HEK293 (cell line): Measurements from ENCODE around the gene APBB2.

Source experiments
- CTCF ChIA-PET: fragments of 350-600 bp; formaldehyde crosslinking; extraction: SDS; loops from one replicate; lab custom pipeline; 2021; ENCODE audit warnings: antibody characterized with exemption; lab: Yijun Ruan, JAX
- POLR2A ChIA-PET: fragments of 300-600 bp; formaldehyde crosslinking; extraction: SDS; loops from one replicate; lab custom pipeline; 2020; ENCODE audit warnings: antibody characterized with exemption, inconsistent platforms; lab: Yijun Ruan, JAX
- H3K27ac ChIP-seq: fragments of 200-500 bp; sonication (Bioruptor generic); 2 replicates; pipeline ENCODE4 v1.5.1; 2014; ENCODE audit warnings: low read depth, low read length, control low read depth, inconsistent platforms; ENCODE audit errors: extremely low read depth
- H3K36me3 ChIP-seq, 2 experiments: fragments of 200-500 bp in 1 of 2; sonication (Bioruptor generic) in 1 of 2; 1 replicate in 1 of 2; 2 replicates in 1 of 2; pipeline ENCODE4 v1.5.1; 2014 to 2017; ENCODE audit warnings: inconsistent platforms in 2 of 2, low read length in 2 of 2; ENCODE audit not compliant: control insufficient read depth in 2 of 2, insufficient read depth in 1 of 2
- H3K4me1 ChIP-seq: fragments of 200-500 bp; sonication (Bioruptor generic); 2 replicates; pipeline ENCODE4 v1.5.1; 2014; ENCODE audit warnings: mild to moderate bottlenecking, low read length, inconsistent platforms; ENCODE audit not compliant: control insufficient read depth, insufficient read depth
- H3K4me3 ChIP-seq: 2 replicates; pipeline ENCODE4 v1.5.1; 2011; ENCODE audit warnings: low read depth, mild to moderate bottlenecking, control low read depth, low read length, moderate library complexity
- H3K9me3 ChIP-seq: fragments of 200-500 bp; sonication (Bioruptor generic); 2 replicates; pipeline ENCODE4 v1.5.1; 2014; ENCODE audit warnings: low read depth, low read length, inconsistent platforms; ENCODE audit not compliant: control insufficient read depth, insufficient read depth
- KLF10 ChIP-seq: fragments of 450-650 bp; IDR thresholded peaks from 2 replicates; pipeline ENCODE4 v1.5.1; 2018; ENCODE audit warnings: missing biosample characterization, mild to moderate bottlenecking, missing genetic modification characterization
- PBX3 ChIP-seq: sonication (generic); formaldehyde crosslinking; IDR thresholded peaks from 2 replicates; pipeline ENCODE4 v1.8.1; 2022; ENCODE audit warnings: mild to moderate bottlenecking, moderate library complexity, missing genetic modification reagents
- ZBTB17 ChIP-seq: fragments of 450-650 bp; formaldehyde crosslinking; IDR thresholded peaks from 2 replicates; pipeline ENCODE4 v1.5.1; 2016; ENCODE audit warnings: missing biosample characterization, missing genetic modification characterization
- ZNF10 ChIP-seq: fragments of 450-650 bp; formaldehyde crosslinking; IDR thresholded peaks from 2 replicates; pipeline ENCODE4 v1.5.1; 2017; ENCODE audit warnings: missing biosample characterization, missing genetic modification characterization
- ZNF157 ChIP-seq: fragments of 450-650 bp; formaldehyde crosslinking; IDR thresholded peaks from 2 replicates; pipeline ENCODE4 v1.5.1; 2016; ENCODE audit warnings: missing biosample characterization, missing genetic modification characterization
- ZNF174 ChIP-seq: fragments of 450-650 bp; formaldehyde crosslinking; IDR thresholded peaks from 2 replicates; pipeline ENCODE4 v1.5.0; 2017; ENCODE audit warnings: missing biosample characterization, mild to moderate bottlenecking, missing genetic modification characterization
- ZNF214 ChIP-seq: fragments of 450-650 bp; formaldehyde crosslinking; IDR thresholded peaks from 2 replicates; pipeline ENCODE4 v1.5.1; 2017; ENCODE audit warnings: missing biosample characterization, mild to moderate bottlenecking, missing genetic modification characterization, borderline replicate concordance
- ZNF274 ChIP-seq, 2 experiments: fragments of 200-500 bp in 1 of 2; fragments of 450-650 bp in 1 of 2; sonication (Bioruptor generic) in 1 of 2; formaldehyde crosslinking in 1 of 2; IDR thresholded peaks; 2 replicates each; pipeline versions ENCODE4 v1.5.1 to v1.6.1; 2014 to 2016; ENCODE audit warnings: borderline replicate concordance in 1 of 2, inconsistent platforms in 1 of 2, low read length in 1 of 2, missing biosample characterization in 1 of 2, missing genetic modification characterization in 1 of 2
- ZNF354C ChIP-seq: fragments of 450-650 bp; formaldehyde crosslinking; IDR thresholded peaks from 2 replicates; pipeline ENCODE4 v1.5.1; 2016; ENCODE audit warnings: missing biosample characterization, missing genetic modification characterization, low read depth, borderline replicate concordance
- ZNF501 ChIP-seq: fragments of 450-650 bp; formaldehyde crosslinking; IDR thresholded peaks from 2 replicates; pipeline ENCODE4 v1.5.1; 2016; ENCODE audit warnings: missing biosample characterization, missing genetic modification characterization
- ZNF521 ChIP-seq: fragments of 450-650 bp; formaldehyde crosslinking; IDR thresholded peaks from 2 replicates; pipeline ENCODE4 v1.5.1; 2017; ENCODE audit warnings: missing biosample characterization, mild to moderate bottlenecking, missing genetic modification characterization
- ZNF530 ChIP-seq: fragments of 450-650 bp; formaldehyde crosslinking; IDR thresholded peaks from 2 replicates; pipeline ENCODE4 v1.5.1; 2016; ENCODE audit warnings: low read depth, missing biosample characterization, missing genetic modification characterization
- ZNF548 ChIP-seq: fragments of 450-650 bp; formaldehyde crosslinking; IDR thresholded peaks from 2 replicates; pipeline ENCODE4 v1.5.1; 2016; ENCODE audit warnings: missing biosample characterization, missing genetic modification characterization
- ZNF677 ChIP-seq: fragments of 450-650 bp; IDR thresholded peaks from 2 replicates; pipeline ENCODE4 v1.5.0; 2018; ENCODE audit warnings: missing biosample characterization, mild to moderate bottlenecking, missing genetic modification characterization, moderate library complexity
- ZNF843 ChIP-seq: fragments of 450-650 bp; formaldehyde crosslinking; IDR thresholded peaks from 2 replicates; pipeline ENCODE4 v1.5.1; 2016; ENCODE audit warnings: missing biosample characterization, missing genetic modification characterization
- TF ChIP-seq, protein P1 (sequence below): fragments of 450-650 bp; formaldehyde crosslinking; IDR thresholded peaks from 2 replicates; pipeline ENCODE4 v1.5.1; 2016; ENCODE audit warnings: missing biosample characterization, missing genetic modification characterization
- TF ChIP-seq, protein P2 (sequence below): fragments of 450-650 bp; formaldehyde crosslinking; IDR thresholded peaks from 2 replicates; pipeline ENCODE4 v1.5.1; 2016; ENCODE audit warnings: missing biosample characterization, missing genetic modification characterization
- TF ChIP-seq, protein P3 (sequence below): fragments of 450-650 bp; formaldehyde crosslinking; IDR thresholded peaks from 2 replicates; pipeline ENCODE4 v1.5.1; 2017; ENCODE audit warnings: missing biosample characterization, missing genetic modification characterization

Gene APBB2

DNA sequence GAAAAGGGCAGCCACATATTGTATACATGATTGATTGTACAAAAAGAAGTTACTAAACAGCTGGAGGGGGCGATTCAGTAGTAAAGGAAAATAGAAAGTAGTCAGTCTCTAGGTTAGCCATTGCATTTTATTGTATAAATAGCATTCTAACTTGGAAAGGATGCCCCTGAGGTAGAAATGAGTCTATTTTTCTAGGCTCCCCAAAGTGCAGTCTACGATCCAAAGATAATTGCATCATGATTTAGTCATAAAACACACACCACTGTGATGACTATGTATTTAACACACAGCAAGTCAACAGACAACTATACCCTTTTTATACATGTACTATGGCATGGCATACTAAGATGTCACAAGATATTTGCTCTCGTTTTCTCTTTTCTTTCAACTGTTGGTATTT lies 204.9 kb downstream of the APBB2 start:
- CTCF ChIA-PET, result no interaction called here
- no peak overlapping the region for H3K27ac ChIP-seq
- no peaks in the 10 kb centered on the region for H3K36me3 ChIP-seq
- POLR2A ChIA-PET, result no interaction called here
- TF ChIP-seq ZNF174 (tag by site-specific recombination), result no peak
- TF ChIP-seq ZNF677 (tag by site-specific recombination), result no peak
- TF ChIP-seq ZNF548 (tag by site-specific recombination), result no peak
- no peak for TF ChIP-seq ZNF501 (tag by site-specific recombination)
- no peak for TF ChIP-seq KLF10 (tag by site-specific recombination)
- no peak for TF ChIP-seq ZNF530 (tag by site-specific recombination)
- TF ChIP-seq, protein P1, sequence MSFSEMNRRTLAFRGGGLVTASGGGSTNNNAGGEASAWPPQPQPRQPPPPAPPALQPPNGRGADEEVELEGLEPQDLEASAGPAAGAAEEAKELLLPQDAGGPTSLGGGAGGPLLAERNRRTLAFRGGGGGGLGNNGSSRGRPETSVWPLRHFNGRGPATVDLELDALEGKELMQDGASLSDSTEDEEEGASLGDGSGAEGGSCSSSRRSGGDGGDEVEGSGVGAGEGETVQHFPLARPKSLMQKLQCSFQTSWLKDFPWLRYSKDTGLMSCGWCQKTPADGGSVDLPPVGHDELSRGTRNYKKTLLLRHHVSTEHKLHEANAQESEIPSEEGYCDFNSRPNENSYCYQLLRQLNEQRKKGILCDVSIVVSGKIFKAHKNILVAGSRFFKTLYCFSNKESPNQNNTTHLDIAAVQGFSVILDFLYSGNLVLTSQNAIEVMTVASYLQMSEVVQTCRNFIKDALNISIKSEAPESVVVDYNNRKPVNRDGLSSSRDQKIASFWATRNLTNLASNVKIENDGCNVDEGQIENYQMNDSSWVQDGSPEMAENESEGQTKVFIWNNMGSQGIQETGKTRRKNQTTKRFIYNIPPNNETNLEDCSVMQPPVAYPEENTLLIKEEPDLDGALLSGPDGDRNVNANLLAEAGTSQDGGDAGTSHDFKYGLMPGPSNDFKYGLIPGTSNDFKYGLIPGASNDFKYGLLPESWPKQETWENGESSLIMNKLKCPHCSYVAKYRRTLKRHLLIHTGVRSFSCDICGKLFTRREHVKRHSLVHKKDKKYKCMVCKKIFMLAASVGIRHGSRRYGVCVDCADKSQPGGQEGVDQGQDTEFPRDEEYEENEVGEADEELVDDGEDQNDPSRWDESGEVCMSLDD (tag by site-specific recombination), result no peak
- TF ChIP-seq, protein P2, sequence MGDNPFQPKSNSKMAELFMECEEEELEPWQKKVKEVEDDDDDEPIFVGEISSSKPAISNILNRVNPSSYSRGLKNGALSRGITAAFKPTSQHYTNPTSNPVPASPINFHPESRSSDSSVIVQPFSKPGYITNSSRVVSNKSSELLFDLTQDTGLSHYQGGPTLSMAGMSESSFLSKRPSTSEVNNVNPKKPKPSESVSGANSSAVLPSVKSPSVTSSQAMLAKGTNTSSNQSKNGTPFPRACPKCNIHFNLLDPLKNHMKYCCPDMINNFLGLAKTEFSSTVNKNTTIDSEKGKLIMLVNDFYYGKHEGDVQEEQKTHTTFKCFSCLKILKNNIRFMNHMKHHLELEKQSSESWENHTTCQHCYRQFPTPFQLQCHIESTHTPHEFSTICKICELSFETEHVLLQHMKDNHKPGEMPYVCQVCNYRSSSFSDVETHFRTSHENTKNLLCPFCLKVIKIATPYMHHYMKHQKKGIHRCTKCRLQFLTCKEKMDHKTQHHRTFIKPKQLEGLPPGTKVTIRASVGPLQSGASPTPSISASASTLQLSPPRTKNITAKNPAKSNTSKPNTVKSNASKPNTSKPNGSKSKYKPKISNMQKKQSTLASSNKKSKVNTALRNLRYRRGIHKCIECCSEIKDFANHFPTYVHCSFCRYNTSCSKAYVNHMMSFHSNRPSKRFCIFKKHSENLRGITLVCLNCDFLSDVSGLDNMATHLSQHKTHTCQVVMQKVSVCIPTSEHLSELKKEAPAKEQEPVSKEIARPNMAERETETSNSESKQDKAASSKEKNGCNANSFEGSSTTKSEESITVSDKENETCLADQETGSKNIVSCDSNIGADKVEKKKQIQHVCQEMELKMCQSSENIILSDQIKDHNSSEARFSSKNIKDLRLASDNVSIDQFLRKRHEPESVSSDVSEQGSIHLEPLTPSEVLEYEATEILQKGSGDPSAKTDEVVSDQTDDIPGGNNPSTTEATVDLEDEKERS (tag by site-specific recombination), result no peak
- no peak for TF ChIP-seq ZNF214
- no peak for TF ChIP-seq ZNF354C (tag by site-specific recombination)
- TF ChIP-seq PBX3 (CRISPR knock-in tag), result no peak
- no peak for TF ChIP-seq ZNF10 (tag by site-specific recombination)
- TF ChIP-seq ZBTB17 (tag by site-specific recombination), result no peak
- TF ChIP-seq, protein P3, sequence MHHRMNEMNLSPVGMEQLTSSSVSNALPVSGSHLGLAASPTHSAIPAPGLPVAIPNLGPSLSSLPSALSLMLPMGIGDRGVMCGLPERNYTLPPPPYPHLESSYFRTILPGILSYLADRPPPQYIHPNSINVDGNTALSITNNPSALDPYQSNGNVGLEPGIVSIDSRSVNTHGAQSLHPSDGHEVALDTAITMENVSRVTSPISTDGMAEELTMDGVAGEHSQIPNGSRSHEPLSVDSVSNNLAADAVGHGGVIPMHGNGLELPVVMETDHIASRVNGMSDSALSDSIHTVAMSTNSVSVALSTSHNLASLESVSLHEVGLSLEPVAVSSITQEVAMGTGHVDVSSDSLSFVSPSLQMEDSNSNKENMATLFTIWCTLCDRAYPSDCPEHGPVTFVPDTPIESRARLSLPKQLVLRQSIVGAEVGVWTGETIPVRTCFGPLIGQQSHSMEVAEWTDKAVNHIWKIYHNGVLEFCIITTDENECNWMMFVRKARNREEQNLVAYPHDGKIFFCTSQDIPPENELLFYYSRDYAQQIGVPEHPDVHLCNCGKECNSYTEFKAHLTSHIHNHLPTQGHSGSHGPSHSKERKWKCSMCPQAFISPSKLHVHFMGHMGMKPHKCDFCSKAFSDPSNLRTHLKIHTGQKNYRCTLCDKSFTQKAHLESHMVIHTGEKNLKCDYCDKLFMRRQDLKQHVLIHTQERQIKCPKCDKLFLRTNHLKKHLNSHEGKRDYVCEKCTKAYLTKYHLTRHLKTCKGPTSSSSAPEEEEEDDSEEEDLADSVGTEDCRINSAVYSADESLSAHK (tag by site-specific recombination), result no peak
- no peak for TF ChIP-seq ZNF274 (IDR thresholded peaks at IDR 0.05; ENCODE audit: low read length)
- TF ChIP-seq ZNF274 (tag by site-specific recombination; IDR thresholded peaks at IDR 0.05; ENCODE audit: borderline replicate concordance), result no peak
- TF ChIP-seq ZNF157 (tag by site-specific recombination), result no peak
- no peak for TF ChIP-seq ZNF843
- no peak for TF ChIP-seq ZNF521
- H3K9me3 ChIP-seq, result no peaks in the 10 kb centered on the region
- no peaks in the 10 kb centered on the region for H3K4me1 ChIP-seq
- H3K4me3 ChIP-seq, result no peak overlapping the region
